NCI-H226 (cell line): ENCODE data around the gene MRPL58.
"Not testable (repeated sequence)": the region's sequence is repeated elsewhere in the genome, so short reads cannot be mapped to it uniquely, and the experiment has no call there.

Experiments used
- DNase-seq: peaks from one replicate; pipeline ENCODE4 v3.0.0-alpha.2; 2015

The MRPL58 gene

DNA sequence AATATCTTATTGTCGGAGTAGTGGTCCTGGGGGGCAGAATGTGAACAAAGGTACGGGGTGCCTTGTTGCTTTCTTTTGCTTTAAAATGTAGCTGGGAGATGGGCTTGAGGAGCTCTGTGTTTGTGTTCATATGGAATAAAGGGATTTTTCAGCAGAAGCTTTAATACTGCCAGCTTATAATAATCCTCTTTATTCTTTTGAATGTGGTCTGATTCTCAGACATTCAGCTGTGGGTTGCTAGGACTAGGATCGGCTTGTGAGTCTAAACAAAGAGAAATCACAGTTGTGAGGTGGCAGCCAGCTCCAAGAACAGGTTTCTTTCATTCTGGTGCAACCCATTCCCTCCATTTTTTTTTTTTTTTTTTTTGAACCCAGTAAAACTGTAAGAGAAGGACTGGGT is 7.2 kb downstream of the MRPL58 start:
- DNase-seq, result no peak

DNA sequence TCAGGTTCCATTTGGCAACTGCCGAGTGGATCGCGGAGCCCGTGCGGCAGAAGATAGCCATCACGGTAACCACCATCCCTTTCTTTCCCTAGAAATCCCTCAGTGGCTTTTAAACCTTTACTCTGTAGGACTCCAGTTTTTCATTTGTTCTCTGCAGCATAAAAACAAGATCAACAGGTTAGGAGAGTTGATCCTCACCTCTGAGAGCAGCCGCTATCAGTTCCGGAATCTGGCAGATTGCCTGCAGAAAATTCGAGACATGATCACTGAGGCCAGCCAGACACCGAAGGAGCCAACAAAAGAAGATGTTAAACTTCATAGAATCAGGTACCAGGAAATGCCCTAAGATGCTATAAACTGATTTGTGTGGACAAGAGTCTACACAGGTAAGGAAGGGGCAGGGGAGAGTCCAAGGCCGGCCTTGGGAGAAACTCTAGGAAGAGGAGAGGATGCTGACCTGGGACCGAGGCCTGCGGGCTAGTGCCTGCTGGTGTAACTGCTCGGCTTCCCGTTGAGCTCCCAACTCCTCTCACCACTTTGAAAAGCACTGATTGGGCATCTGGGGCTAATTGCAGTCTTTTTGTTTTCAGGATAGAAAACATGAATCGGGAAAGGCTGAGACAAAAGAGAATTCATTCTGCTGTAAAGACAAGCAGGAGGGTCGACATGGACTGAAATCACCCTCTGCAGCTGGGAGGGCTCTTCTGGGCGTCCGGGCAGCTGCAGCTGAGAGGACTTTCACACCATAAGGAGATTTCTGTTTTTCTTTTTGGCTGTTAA is 8.1 kb downstream of the MRPL58 start:
- DNase-seq, result no peak

DNA sequence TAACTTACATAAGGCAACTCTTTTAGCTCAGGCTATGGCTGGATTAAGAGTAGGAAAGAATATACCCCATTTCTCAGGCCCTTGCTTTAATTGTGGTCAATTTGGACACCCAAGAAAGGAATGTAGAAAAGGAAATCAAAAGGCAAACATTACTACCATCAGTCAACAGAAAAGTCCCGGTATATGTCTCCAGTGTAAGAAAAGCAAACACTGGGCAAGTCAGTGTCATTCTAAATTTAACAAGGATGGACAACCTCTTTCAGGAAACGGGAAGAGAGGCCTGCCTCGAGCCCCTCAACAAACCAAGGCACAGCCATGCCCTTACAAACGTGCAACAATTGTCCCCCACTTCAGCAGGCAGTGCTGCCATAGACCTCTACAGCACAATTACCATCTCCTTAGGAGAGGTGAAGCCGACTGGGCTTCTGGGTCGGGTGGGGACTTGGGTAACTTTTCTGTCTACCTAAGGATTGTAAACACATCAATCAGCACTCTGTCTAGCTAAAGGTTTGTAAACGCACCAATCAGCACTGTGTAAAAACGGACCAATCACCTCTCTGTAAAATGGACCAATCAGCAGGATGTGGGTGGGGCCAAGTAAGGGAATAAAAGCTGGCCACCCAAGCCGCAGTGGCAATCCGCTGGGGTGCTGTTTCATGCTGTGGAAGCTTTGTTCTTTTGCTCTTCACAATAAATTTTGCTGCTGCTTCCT is 12.4 kb downstream of the MRPL58 start:
- no peak for DNase-seq

DNA sequence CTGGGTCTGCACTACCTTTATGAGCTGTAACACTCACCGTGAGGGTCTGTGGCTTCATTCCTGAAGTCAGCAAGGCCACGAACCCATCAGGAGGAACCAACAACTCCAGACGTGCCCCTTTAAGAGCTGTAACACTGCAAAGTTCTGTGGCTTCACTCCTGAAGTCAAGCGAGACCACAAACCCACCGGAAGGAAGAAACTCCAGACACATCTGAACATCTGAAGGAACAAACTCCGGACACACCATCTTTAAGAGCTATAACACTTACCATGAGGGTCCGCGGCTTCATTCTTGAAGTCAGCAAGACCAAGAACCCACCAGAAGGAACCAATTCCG is 12.9 kb downstream of the MRPL58 start:
- DNase-seq, result not testable (repeated sequence)

DNA sequence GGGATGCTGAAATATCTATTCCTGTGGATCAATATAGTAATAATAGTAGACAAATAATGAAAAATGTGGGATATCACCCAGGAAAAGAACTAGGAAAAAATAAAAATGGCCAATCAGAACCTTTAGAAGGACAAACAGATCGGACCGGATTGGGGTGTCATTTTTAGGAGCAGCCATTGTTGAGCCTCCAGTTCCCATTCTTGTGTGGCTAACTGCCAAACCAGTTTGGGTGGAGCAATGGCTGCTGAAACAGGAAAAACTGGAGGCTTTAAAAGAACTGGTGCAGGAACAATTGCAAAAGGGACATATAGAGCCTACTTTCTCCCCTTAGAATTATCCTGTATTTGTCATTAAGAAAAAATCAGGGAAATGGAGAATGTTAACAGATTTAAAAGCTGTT is 14.2 kb downstream of the MRPL58 start:
- DNase-seq, result not testable (repeated sequence)

DNA sequence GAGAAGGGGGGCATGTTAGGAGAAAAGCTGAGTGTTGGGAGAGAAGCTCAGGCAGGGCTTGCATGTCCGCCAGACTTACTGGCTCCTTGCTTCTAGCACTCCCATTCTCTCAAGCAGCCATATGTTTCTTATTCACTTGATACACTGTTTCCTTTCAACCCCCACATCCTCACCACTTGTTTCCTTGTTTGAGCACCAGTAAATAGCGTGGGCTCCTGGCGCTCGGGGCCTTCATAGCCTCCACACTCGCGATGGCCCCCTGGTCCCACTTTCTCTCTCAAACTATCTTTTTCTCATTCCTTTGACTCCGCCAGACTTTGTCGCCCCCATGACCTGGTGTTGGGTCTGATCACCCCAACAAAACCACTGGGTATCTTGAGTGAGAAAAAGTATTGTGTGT is 17.7 kb downstream of the MRPL58 start:
- DNase-seq, result no peak

DNA sequence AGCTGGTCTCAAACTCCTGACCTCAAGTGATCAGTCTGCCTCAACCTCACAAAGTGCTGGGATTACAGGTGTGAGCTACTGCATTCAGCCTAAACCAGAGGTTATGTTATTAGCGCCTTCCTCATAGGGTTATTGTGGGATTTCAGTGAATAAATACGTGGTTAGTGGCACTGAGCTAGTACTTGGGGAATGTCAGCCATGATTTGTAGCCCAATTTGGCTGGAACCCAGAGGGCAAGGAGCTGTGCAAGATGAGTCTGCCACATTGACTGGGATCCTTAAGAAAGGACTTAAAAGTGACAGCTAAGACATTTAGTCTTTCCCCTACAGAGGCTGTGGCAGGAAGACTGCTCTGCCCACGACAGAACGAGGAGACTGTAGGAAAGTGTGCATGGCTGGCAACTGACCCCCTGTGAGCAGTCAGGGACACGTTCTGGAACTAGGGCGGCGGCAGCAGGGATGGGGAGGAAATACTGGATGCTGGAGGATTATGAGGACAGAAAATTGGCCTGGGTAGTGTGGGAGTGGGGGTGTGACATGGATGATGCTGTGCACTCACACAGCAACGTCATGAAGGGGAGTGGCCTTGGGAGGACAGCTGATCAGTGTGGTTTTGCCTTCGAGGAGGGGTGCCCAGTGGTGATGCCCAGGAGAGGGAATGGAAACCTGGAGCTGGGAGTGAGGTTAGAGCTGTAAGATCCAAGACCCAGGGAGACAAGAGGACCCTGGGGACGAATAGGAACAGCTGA is 19.7 kb downstream of the MRPL58 start:
- DNase-seq, result peak; percentile 47

DNA sequence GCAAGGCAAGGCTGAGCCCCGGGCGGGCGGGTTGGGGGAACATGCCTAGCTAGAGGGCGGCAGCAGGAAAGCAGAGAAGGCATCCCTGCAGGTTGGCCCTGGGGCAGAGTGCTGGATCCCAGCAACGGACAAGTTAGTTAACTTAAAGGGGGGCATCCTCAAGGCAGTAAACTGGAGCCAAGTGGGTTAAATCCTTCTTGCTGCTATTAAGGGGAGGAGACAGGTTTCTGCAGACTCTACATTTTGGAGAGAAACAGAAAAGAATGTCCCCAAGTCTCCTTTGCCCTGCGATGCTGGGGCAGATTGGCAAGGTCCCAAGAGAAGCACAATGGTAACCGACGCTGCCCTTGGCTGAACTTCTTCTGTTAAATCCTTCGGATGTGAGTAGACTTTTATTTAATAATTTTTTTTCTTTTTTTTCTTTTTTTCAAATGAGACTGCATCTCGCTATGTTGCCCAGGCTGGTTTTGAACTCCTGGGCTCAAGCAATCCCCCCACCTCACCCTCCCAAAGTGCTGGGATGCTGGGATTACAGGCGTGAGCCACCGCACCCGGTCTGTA is 20.3 kb downstream of the MRPL58 start:
- DNase-seq, result no peak

DNA sequence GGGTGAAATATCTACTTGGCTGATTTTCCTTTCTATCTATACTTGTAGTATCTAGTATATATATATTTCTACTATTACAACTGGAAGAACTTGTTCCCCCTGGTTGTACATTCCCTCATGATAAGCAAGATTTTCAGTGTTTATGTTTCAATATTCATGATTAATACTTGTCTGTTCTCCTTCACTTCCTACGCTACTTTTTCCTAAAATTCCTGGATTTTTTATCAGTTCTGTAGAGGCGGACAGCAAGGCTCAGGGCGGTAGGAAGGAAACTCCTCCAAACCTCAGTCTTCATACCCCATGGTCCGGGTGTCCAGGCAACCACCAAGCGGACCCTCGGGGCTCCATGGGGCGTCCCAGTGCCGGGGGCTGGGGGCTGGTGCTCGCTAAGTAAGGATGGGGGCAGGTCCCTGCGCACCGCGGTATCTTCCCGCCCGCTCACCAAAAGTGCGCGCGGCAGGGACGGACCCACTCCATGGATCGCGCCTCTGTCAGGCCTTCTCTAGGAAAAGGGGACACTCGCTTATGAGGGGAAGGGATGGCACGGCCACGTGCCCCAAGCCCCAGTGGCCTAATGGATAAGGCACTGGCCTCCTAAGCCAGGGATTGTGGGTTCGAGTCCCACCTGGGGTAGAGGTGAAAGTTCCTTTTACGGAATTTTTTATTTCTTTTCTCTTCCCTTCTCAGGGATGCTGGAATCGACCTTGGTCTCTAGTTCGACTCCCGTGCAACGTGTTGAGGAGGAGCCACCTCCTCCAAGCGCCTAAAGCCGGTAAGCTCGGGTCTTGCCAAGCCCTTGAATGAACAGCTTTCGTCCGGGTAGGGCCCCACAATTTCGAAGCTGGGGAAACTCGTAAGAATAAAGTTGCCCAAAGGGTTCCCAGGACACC is 21.1 kb downstream of the MRPL58 start:
- DNase-seq, result peak; percentile 90

DNA sequence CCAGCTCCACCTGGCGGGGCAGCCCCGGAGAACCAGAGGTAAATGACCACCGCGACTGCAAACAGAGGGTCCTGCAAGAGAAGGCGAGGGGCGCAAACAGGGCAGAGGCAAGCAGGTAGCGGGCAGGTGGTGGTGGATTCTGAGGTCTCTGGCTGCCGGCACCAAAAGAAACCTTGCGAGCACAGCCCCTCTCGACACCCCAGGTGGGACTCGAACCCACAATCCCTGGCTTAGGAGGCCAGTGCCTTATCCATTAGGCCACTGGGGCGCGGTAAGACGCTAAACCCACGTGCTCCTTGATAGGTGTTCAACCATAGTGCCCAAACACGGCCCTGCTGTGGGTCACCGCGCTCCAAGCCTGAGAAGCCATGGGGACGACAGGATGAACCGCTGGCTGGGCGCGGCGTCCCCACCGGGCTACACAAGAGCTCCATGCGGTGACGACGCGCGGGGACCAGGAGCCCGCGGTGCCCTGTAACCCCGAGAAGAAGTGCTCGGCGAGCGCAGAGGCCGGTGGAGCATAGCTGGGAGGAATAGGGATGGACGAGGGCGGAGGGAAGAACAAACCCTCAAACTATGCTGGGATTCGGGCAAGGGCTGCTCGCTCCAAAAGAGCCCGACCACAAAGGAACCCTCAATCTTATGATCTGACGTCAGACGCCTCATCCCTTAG is 21.9 kb downstream of the MRPL58 start:
- DNase-seq, result peak; percentile 86

DNA sequence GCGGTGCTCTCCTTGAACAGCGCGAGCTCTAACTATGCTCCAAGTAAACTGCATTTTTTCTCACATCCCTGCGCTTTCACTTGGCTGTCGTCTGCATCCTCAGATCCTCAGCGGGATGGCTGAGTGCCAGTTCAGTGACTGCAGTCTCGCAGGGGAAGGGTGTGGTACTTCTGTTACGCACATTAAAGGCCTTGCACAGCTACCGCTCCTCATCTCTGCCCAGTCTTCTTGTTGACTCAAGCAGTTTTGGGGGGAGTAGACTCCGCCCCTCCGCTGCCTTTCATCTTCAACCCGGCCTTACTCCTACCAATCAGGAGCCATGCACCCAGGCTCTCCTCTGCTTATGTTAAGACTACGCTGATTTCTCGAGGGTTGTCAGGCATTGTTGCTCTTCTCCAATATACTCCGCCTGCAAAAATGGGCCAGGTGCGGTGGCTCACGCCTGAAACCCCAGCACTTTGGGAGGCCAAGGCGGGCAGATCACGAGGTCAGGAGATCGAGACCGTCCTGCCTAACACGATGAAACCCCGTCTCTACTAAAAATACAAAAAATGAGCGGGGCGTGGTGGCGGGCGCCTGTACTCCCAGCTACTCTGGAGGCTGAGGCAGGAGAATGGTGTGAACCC is 24.3 kb downstream of the MRPL58 start:
- DNase-seq, result peak; percentile 9

DNA sequence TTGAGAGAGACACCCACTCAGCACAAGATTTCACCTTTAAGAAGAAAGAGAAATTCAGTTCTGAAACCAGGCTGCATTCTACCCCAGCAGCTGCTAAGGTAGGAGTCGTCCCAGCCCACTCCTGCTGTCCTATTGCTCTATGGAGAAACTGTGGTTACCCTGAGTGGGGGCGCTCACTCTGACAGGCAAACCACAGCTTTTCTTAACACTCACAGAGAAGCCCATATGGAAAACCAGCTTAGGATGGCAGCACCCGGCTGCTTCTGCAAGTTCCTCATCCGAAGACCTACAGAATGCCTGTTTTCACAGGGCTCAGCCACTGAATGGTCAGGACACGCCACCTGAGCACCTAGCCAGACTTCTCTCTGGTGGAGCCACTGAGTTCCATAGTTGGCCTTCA is 26.8 kb downstream of the MRPL58 start:
- DNase-seq, result no peak

DNA sequence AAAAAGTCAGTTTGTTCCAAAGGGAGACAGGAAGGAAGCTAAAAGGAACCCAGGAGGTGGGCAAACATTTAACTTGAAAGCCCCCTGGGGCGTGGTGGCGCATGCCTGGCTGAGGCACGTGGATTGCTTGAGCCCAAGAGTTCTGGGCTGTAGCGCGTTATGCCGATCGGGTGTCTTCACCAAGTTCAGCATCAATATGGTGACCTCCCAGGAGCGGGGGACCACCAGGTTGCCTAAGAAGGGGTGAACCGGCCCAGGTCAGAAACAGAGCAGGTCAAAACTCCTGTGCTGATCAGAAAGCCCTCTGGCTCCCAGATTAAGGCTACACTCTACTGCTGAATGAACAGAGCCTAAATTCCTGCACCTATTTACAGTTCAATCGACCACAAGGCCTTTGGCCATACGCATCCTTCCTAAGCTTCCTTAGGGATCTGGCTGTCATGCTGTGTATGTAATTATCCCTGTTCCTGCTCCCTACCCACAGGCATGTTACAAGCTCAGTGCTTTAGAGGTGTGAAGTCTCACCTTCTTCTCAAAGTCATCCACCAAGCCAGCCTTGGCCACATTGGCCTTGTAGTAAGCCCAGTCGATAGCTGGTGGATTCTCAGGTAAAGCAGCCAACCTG is 29.3 kb downstream of the MRPL58 start:
- no peak for DNase-seq

DNA sequence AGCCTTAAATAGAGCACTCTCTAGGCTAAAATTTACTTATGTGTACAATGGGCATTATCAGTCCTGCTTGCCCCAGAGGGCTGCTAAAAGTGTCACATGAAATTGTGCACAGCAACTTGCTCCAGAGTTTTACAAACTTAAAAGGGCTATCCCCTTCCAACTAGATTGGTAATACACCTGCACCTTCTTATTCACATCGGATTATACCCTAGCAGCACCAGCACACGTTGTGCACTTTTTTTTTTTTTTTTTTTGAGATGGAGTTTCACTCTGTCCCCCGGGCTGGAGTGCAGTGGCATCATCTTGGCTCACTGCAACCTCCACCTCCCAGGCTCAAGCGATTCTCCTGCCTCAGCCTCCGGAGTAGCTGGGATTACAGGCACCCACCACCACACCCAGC is 31.3 kb downstream of the MRPL58 start:
- DNase-seq, result not testable (repeated sequence)

DNA sequence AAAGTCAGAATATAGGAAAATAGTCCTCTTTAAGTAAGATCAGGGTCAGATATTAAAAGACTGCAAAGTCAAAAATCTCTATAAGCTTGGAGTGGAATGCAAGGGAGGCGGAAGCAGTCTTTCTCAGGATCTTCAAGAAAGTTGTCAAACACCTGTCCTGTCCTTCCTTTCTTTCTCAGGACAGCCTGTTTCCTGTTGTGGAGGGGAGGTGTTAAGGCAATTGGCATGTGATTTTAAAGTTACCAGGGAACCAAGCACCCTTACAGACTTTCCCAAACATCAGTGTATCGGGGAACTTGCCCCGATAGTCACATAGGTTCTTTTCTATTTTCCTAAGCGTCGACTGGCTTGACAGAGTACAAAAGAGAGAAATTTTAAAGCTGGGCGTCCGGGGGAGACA is 32.2 kb downstream of the MRPL58 start:
- no peak for DNase-seq

DNA sequence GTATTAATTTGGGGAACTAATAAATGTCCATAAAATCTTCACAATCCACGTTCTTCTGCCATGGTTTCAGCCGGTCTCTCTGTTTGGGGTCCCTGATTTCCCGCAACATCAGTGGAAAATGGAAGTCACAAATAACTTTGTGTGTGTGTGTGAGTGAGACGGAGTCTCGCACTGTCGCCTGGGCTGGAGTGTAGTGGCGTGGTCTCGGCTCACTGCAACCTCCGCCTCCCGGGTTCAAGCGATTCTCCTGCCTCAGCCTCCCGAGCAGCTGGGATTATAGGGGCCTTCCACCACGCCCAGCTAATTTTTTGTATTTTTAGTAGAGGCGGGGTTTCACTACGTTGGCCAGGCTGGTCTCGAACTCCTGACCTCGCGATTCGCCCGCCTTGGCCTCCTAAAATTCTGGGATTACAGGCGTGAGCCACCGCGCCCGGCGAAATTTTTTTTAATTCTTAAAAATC is 33.5 kb downstream of the MRPL58 start:
- DNase-seq, result not testable (repeated sequence)

DNA sequence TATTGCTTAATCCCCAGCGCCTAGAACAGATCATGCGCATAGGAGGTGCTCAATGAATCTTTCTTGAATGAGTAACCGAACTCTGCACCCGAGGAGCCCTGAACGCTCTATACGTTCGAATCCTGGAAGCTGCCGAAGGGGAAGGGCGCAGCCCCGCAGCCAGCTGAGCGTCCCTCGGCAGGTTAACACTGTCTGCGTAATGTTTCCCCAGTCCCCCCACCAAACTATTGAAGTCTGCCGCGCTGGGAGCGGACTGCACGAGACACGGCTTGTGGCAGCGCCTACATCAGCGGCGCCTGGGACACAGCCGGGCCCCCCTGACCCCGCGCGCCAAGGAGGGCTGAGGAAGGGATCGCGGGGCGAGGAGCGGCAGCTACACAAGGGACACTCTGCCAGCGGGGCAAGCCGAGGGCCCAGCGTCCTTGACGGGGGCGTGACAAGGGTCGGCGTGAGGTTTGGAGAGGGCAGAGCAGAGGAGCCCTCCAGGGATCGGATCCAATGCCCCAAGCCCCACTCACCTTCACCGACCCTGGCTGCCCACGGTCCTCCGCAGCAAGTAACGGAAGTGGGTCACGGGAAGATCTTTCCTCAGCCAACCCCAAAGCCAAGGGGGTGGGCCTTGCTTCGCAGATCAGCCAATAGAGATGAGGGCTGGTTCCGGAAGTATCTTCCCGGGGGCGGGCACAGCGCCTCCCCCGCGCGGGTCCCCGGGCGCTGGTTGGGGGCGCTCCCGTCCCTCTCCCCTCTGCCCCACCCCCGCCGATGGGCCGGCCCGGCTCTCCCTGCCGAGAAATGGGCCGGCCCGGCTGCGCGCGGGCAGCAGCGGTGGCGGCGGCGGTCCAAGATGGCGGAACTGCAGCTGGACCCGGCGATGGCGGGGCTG is 34.2 kb downstream of the MRPL58 start, which contains the start of the genes ATP5PD and KCTD2:
Gene ATP5PD (minus strand): TSS at position 563 of the 883 bp plus-strand sequence. CDS start 4,319 bp downstream, outside the sequence.
Gene KCTD2 (plus strand): TSS at position 819 of the 883 bp plus-strand sequence. CDS start 26 bp downstream, at position 845.
- peak; percentile 92 for DNase-seq

DNA sequence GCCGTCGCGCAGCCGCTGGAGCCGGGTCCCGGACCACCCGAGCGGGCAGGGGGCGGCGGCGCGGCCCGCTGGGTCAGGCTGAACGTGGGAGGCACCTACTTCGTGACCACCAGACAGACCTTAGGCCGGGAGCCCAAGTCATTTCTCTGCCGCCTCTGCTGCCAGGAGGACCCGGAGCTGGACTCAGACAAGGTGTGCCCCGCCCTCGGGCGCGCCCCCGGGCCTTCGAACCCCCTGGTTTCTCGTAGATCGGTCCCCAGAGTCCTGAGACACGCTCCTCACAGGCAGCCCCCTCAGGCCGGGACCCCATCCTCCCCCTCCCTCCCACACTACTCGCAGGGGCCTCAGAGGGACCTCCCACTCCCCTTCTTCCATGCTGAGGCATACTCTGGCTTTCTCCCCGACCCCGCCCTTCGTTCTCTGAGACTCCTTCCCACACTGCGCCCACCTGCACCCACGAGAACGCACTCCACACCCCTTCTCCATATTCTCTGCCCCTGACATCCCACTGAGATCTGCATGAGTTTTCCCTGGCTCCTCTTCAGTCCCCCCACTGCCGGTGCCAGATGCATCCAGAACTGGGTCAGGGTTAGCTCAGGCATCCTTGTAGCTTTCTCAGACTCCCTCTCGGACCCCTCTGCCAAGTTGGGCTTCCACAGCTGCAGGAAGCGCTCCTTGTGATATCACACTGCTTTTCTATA is 35.1 kb downstream of the MRPL58 start:
- no peak for DNase-seq
